Psoas muscle (tissue), 8 donors: ENCODE results near the gene KCNF1. TPM values are rescaled to one million over a fixed set of nuclear protein-coding genes. Genes with fewer than 3 reads are reported as not detected.

Experiments
- ATAC-seq, 4 donors: fragments of 200-7000 bp; cut with Tn5 transposase; one replicate each; pipeline ENCODE4 v1.9.1; 2020; ENCODE audit warnings: moderate library complexity in 3 of 4, mild to moderate bottlenecking in 2 of 4
- DNase-seq, 2 donors: peaks; one replicate each; pipeline ENCODE4 v3.0.0-alpha.2; 2020
- H3K27ac ChIP-seq: fragments of 200-600 bp; one replicate; pipeline ENCODE4 v1.8.0; 2022
- H3K27me3 ChIP-seq, 3 donors: fragments of 200-600 bp in 1 of 3; one replicate each; pipeline versions ENCODE4 v1.6.1 to v1.8.0; 2013 to 2022; ENCODE audit warnings: low read length in 2 of 3, mild to moderate bottlenecking in 2 of 3, moderate library complexity in 1 of 3; ENCODE audit not compliant: insufficient read depth in 3 of 3
- H3K36me3 ChIP-seq, 2 donors: fragments of 200-600 bp in 1 of 2; one replicate each; pipeline versions ENCODE4 v1.6.1 to v1.8.0; 2013 to 2022; ENCODE audit warnings: low read depth in 1 of 2, mild to moderate bottlenecking in 1 of 2, moderate library complexity in 1 of 2; ENCODE audit not compliant: insufficient read depth in 1 of 2
- H3K4me1 ChIP-seq: fragments of 200-600 bp; one replicate; pipeline ENCODE4 v1.8.0; 2022
- H3K4me3 ChIP-seq: fragments of 200-600 bp; one replicate; pipeline ENCODE4 v1.8.0; 2022; ENCODE audit warnings: mild to moderate bottlenecking
- H3K9me3 ChIP-seq: fragments of 200-600 bp; one replicate; pipeline ENCODE4 v1.8.0; 2022
- WGBS, 3 donors: extraction: QIAGEN DNeasy Blood & Tissue Kit; methylation state at CpG; one replicate each; pipeline versions ENCODE4 v1.1.6 to v1.1.7; 2013; 5-methylcytosine and 5-hydroxymethylcytosine counted together
- intact Hi-C, 2 donors: fragments of 100-400 bp; cut with DNase I; formaldehyde crosslinking; loops; one replicate each; pipeline versions ENCODE4 v1.11.0 to v1.14.2; 2022
- polyA plus RNA-seq, 3 donors: library from polyadenylated mRNA; stranded (reverse); fragments of 200-250 nt; gene quantifications; one replicate each; pipeline ENCODE4 v1.2.3, GENCODE V29; 2013
- total RNA-seq, 4 donors: library from RNA; stranded (reverse); fragmentation: NEBNext Ultra II Directional in 2 of 4; extraction: Animal tissue kit (Norgen Biotek cat#: 25700) in 2 of 4; gene quantifications; one replicate each; pipeline versions ENCODE4 v1.2.1 to v1.2.4, GENCODE V29; 2021 to 2023
- TF ChIP-seq, protein P1 (sequence below): fragments of 200-600 bp; IDR thresholded peaks from one replicate; pipeline ENCODE4 v1.8.0; 2022; ENCODE audit warnings: antibody characterized with exemption
- donor health status: healthy with polysubstance abuse.
- donor health status: DM: no; HTN: no; CAD: no; lungs with moderate emphysema.
- donor health status: Bipolar disorder and iron deficiency.
- donor health status: healthy.
- donor health status: DM: yes; HTN: yes; CAD: no.
- donor health status: DM: no; HTN: no; CAD: no.
- donor health status: DM: no; HTN: no; CAD: no.
- donor health status: DM: yes; HTN: yes; CAD: no.

The KCNF1 gene
- total and polyA plus RNA-seq, 7 donors = 0.06 to 0.07 TPM; not detected in 5

- Histone ChIP-seq H3K4me1 (no peaks in the 10 kb centered on the region), H3K27ac (no peak overlapping the region), H3K4me3 (no peak overlapping the region), H3K36me3 (no peaks in the 10 kb centered on the region), H3K9me3 (no peaks in the 10 kb centered on the region), H3K27me3 (peaks cover 0 to 6% (median 0%) of the 10 kb centered on the region in 3 donors)
- intact Hi-C loops = no loop called here
- DNase-seq = no peak
- TF ChIP-seq, protein P1, sequence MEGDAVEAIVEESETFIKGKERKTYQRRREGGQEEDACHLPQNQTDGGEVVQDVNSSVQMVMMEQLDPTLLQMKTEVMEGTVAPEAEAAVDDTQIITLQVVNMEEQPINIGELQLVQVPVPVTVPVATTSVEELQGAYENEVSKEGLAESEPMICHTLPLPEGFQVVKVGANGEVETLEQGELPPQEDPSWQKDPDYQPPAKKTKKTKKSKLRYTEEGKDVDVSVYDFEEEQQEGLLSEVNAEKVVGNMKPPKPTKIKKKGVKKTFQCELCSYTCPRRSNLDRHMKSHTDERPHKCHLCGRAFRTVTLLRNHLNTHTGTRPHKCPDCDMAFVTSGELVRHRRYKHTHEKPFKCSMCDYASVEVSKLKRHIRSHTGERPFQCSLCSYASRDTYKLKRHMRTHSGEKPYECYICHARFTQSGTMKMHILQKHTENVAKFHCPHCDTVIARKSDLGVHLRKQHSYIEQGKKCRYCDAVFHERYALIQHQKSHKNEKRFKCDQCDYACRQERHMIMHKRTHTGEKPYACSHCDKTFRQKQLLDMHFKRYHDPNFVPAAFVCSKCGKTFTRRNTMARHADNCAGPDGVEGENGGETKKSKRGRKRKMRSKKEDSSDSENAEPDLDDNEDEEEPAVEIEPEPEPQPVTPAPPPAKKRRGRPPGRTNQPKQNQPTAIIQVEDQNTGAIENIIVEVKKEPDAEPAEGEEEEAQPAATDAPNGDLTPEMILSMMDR = no peak
- ATAC-seq = no peak
- WGBS, 3 donors = 74 to 82% (median 75%) methylated on average over 20 of the region's 20 CpGs
Observed at GRCh38 chr2:10919771-10920621, 8.3 kb downstream of the KCNF1 start.

DNA sequence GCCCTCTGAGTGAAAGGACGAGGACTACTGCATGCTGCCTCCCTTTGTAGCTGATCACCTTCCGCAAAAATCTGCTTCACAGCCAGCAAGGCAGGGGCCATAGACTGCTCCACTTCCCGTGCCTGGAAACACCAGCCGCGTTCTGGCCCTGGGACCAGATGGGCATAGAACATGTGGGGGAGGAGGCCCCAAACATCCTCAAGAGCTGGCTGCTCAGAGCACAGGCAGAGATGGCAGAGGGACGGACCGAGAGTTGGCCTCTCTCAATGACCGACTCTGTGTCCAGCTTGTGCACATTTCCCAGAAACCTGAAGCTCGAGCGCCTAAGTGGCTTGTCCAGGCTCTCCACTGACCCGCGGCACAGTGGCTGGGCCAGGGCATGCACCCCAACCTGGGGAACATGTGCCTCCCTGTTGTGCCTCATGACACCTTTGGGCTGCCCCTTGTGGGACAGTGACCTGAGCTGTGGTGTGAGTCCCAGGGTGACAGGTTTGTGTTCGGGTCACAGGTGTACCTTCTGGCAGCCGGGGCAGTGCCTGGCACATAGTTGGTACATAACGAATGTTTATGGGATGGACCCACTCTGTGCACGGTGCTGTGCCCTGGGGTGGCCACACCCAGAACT is 9.1 kb downstream of the KCNF1 start:
- 72 to 83% (median 78%) methylated on average over 16 of the region's 16 CpGs for WGBS, 3 donors
- no peak for ATAC-seq

GRCh38 chr2:10921525-10921924 is 9.8 kb downstream of the KCNF1 start:
- DNase-seq (no peak), ATAC-seq (no peak)
- H3K36me3 ChIP-seq = no peaks in the 10 kb centered on the region
- no peak overlapping the region for H3K4me3 ChIP-seq
- no peak overlapping the region for H3K27ac ChIP-seq
- TF ChIP-seq, protein P1 = no peak
- H3K9me3 ChIP-seq = no peaks in the 10 kb centered on the region
- 83 to 89% (median 83%) methylated on average over 6 of the region's 6 CpGs for WGBS, 3 donors
- no peaks in the 10 kb centered on the region for H3K4me1 ChIP-seq
- H3K27me3 ChIP-seq = peaks cover 0 to 3% (median 0%) of the 10 kb centered on the region in 3 donors
- intact Hi-C loops = no loop called here

More for the DNA sequence above, 9.1 kb downstream of the KCNF1 start:
- TF ChIP-seq, protein P1 = no peak
- no peaks in the 10 kb centered on the region for H3K36me3 ChIP-seq
- peaks cover 0 to 3% (median 0%) of the 10 kb centered on the region in 3 donors for H3K27me3 ChIP-seq
- H3K9me3 ChIP-seq = no peaks in the 10 kb centered on the region
- H3K27ac ChIP-seq = no peak overlapping the region
- DNase-seq = no peak
- no peak overlapping the region for H3K4me3 ChIP-seq
- intact Hi-C loops = no loop called here
- no peaks in the 10 kb centered on the region for H3K4me1 ChIP-seq

- TF ChIP-seq, protein P1 = no peak
- H3K27ac ChIP-seq = no peak overlapping the region
- no peaks in the 10 kb centered on the region for H3K36me3 ChIP-seq
- no peaks in the 10 kb centered on the region for H3K4me1 ChIP-seq
- no peaks in the 10 kb centered on the region for H3K9me3 ChIP-seq
- ATAC-seq = no peak
- DNase-seq = no peak
- WGBS, 3 donors = 83 to 84% (median 84%) methylated on average over 18 to 20 of the region's 20 CpGs
- peaks cover 0 to 3% (median 0%) of the 10 kb centered on the region in 3 donors for H3K27me3 ChIP-seq
- no peak overlapping the region for H3K4me3 ChIP-seq
- intact Hi-C loops = no loop called here
Observed at GRCh38 chr2:10922307-10923007, 10.7 kb downstream of the KCNF1 start.
